HG03457 (cell line): ENCODE measurements around the gene WDR35.

ENCODE experiments used
- ATAC-seq: cut with Tn5 transposase; IDR thresholded peaks from one replicate; pipeline ENCODE4 v1.9.1; 2021; ENCODE audit warnings: moderate number of reproducible peaks; ENCODE audit not compliant: unreplicated experiment

The WDR35 gene

DNA sequence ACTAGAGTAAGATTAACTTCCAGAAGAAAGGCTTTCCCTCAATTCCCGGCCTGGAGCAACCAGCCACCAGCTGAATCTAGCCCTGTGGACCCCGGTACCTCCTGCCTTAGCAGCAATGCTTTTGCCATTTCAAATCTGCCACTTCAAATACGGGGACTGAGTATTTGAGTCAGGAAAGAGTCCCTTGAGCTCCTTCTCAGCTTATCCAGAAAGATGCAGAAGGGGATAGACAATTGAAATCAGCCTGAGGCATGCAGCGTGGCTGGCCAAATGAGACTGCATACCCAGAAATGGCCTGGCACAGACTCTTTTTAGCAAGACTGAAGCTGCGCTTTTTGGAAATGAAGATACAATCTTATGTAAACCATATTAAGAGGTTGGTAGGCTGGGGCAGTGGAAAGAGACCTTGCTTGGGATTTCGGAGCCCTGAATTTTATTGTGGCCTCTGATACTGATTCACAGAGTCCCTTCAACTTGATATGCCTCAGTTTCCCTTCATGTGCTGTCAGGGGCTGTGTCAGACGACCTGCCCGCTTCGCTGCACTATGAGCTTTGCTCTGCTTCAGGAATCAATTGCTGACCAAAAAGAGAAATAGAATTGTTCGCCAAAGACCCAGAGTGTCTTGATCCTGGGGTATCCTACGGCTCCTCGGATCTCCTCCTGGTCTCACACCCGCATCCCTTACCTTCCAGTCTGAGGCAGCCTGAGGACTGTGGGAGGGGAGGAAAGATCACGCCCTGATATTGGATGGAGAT is 21.5 kb upstream of the WDR35 start:
- ATAC-seq, result no peak

DNA sequence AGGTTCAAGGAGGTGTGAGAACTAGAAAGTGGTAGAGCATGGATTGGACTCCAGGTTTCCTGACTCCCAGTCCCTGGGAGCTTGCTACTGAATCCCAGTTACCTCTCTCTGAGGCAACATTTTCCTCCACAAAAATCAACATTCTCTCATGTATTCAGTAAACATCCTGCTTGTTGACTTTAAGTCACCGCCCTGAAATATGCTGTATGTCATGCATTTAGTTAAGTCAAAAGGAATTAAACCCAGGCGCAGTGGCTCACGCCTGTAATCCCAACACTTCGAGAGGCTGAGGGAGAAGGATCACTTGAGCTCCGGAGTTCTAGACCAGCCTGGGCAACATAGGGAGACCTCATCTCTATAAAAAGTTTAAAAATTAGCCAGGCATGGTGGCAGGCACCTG is 18.8 kb upstream of the WDR35 start:
- ATAC-seq, result no peak

DNA sequence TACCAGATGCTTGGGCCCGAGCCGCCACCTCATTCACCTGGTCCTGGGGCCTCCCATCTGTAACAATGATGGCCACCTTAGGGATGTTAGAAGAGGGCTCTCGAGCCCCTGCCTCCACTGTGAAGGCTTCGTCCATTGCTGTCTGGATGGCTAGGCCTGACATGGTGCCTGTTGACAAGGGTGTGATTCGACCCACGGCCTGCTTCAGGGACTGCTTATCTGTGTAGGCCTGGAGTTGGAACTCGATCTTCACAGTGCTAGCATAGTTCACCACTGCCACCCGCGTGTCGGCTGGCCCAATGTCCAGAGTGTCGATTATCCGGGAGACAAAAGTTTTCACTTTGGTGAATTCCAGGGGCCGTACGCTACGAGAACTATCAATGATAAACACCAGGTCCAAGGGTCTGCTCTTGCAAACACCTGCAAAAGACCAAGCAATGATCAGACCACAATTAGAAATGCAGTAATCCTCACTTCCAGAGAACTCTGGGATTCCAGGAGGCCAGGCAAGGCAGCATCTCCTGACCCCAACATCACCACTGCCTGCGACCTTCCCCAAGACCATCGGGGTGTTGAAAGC is 16.1 kb upstream of the WDR35 start:
- ATAC-seq, result no peak

DNA sequence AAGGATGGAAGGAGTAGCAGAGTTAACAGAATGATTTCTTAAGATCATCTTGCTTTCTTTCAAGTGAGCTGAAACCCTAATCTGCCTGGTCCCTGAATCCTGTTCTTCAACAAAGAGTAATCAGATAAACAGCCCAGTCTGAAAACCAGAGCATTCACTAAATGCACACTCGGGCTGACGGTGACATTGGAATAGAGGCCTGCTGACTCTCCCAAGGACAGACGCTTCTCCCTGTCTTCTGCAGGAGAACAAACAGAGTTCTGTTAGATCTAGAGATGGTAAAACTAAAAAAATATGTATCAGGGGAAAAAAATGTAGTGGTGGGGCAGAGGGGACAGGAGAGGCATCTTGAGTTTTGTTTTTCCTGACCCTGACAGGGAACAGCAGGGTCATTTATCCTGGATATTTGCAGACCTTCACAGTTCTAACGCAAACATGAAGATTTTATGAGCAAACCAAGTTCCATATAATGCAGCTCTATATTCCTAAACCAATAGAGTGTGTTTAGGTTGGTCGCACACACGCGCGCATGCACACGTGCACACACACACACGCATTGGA is 15.2 kb upstream of the WDR35 start:
- no peak for ATAC-seq

DNA sequence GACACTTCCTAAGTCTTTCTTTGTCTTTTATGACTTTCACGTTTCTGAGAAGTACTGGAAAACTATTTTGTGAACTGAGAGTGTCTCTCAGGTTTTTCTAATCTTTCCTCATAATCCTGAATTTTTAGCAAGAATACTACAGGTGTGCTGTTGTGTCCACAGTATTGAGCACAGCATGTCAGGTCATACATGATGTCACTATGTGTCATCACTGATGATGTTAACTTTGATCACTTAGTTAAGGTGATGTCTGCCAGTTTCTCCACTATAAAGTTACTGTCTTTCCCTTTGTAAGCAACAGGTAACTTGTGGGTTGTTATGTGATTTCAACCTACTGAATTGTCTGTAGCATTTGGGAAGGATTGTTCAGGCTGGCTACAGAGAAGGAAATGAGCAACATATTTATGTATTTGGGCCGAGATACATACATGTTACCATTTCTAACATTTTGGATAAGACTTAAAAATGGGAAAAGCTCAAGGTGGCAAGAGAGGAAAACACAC is 11.5 kb upstream of the WDR35 start:
- ATAC-seq, result no peak

DNA sequence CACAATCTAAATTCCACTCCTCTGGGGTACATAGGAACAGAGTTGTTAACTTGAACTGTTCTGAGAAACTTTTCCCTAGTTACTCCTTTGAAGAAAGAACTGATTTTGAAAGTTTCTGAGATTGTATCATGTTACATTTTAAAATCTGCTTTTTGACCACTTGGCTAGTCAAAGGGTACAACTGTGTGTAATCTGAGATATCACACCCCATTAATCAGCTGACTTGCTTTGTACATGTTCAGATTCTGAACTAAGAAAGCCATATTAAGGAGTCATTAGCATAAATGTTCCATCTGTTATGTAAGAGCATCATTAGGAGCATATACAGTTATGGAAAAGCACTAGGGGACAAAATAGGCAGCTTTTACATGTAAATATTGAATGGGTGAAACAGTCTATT is 3.8 kb upstream of the WDR35 start:
- no peak for ATAC-seq

DNA sequence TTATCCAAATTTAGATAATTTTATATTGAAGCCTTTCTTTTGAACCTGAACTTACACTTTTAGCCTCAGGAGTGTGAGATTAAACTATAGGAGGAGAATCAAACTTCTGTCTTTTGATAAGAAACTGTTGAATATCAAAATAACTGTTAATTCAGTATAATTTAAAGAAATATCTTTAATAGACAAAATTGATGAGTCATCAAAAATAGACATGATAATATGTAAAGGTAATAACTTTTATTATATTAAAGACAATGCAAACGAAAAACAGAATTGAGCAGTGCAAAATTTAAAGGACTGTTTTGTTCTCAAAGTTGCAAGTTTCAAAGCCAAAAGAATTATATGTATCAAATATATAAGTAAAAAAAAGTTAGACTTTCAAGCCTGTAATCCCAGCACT is 2.0 kb upstream of the WDR35 start:
- ATAC-seq, result no peak

DNA sequence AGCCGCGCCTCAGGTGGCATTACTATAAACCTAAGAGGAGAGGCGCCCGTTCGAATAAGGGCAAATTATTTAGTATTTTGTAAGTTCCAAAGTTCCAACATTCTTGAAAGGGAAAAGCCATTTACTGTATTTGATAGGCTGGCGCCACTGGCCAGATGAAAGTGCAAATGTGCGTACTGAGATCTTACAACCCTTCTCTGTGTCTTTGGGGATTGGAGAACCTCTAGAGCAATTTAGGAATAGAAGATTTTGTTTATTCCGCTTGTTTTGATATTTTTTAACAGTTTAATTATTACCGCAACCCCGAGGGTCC is 467 bp upstream of the WDR35 start:
- no peak for ATAC-seq

DNA sequence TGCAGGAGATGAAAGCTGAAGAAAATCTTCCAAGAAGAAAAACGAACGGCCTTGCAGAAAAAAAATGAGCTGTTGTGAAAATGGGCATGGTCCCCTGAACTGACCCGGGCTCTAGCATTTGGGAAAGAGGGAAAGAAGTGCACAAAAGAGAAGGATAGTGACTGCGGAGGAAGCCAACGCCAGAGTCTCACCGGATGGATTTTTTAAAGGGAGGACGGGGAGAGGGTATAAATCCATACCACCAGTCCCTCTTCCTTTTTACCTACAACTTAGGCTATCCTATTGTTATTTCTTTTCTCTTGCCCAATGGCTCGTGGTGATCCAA is 601 bp downstream of the WDR35 start:
- no peak for ATAC-seq

DNA sequence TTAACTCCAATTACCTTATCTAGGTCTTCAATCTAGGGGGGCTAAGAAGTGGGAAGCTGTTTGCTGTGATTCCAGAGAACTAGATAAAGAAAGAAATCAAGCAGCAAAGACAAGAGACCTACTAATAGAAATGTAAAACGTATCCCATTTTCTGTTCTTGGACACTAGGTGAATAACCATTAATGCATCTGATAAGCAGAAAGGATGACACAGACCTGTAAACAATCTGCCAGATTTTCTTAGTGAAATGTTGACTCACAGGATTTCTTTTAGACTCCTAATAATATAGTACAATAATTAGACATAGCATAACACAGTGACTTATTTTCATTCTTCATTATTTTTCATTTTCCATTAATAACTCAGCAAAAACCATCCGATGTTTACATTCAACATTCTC is 1.3 kb downstream of the WDR35 start:
- ATAC-seq, result no peak

DNA sequence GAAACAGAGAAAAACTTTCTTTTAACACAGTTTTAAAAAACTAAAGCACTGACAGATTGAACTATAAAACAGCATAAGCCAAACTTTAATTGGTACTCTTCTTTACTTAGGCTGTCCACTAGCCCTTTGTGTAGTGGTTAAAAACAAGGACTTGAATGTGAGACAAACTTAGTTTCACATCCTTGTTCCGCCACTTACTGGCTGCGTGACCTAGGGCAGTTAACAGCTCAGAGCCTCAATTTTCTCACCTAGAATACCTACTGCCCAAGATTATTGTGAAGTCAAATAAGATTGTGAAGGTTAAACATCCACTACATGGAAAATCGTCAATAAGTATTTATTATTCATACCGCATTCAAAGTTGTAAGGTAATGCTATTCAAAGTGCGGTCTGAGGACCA is 2.0 kb downstream of the WDR35 start:
- ATAC-seq, result peak; percentile 60

DNA sequence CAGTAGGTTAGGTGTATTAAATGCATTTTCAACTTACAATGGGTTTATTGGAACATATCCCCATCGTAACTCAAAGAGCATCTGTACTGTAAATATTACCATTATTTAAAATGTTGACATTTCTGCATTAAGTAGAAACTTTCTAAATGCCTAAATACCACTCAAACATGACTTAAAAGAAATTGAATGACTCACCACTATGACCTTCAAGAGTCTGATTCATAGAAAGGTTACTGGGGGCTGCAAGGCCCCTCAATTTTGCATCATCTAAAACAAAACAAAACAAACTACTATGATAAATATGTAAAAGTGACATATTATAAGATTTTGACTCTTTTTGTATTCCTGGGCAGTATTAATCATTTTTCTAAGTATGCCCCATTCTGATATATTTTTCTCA is 7.6 kb downstream of the WDR35 start:
- no peak for ATAC-seq

DNA sequence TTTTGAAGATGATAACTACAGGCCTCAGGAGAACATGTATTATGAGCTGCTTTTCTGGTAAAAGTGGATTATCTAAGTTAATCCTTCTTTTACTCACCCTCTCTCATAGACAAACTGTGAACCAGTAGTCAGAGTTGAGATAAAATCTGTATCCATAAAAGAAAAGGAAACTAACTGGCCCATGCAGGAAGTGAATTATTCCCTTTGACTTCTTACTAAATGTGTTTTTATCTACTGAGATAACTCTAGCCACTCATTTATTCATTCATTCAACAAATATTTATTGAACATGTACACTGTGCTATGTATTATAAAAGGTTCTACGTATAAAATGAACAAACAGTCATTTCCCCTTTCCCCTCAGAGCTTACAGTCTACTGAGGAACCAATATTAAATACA is 10.0 kb downstream of the WDR35 start:
- ATAC-seq, result no peak

DNA sequence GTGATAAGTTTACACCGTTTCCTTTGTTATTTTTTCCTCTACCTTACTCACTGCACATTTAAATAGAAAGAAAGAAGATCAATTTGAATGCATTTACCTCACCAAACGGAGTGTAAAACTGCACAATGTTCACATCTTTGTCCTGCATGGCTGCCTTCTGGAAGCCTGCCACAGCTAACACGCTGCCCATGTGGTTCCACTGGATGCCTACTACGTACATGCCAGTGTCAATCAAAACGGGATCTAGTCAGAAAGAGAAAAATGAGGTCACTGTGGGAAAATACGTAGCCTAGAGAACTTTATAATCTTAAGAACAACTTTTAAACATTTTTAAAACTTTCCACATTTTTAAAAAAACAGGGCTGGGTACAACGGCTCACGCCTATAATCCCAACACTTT is 16.4 kb downstream of the WDR35 start:
- no peak for ATAC-seq

DNA sequence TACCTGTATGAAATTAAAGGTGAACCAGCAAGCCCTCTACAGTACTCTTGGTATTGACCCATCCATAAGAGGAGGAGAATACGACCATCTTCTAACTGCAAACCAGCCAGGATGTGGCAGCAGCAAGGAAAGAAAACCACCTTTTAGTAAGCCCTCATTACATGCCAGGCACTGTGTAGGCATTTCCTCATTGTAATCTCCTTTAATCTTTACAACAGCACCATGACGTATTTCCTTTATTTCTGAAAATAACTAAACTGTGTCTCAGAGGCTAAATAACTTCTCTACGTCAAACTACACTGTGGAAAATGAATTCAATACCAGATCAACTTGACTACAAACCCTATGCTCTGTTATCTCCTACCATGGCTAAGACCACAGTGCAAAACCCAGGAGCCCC is 18.2 kb downstream of the WDR35 start:
- no peak for ATAC-seq

DNA sequence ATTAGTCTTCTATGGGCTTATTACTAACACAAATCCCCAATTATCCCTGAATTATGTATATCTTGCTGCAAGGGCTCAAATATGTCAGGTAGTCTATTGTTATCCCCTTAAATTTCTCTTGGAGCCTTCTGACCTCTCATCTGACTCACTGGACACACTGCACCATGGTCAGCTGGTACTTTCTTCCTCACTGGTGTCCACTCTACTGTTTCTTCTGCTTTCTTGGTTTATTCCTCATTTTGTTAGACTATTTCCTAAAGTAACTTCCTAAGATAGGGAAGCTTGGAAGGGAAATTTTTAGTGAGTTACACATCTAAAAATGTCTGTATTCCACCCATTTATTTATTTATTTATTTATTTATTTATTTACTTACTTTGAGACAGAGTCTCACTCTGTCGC is 26.5 kb downstream of the WDR35 start:
- no peak for ATAC-seq

DNA sequence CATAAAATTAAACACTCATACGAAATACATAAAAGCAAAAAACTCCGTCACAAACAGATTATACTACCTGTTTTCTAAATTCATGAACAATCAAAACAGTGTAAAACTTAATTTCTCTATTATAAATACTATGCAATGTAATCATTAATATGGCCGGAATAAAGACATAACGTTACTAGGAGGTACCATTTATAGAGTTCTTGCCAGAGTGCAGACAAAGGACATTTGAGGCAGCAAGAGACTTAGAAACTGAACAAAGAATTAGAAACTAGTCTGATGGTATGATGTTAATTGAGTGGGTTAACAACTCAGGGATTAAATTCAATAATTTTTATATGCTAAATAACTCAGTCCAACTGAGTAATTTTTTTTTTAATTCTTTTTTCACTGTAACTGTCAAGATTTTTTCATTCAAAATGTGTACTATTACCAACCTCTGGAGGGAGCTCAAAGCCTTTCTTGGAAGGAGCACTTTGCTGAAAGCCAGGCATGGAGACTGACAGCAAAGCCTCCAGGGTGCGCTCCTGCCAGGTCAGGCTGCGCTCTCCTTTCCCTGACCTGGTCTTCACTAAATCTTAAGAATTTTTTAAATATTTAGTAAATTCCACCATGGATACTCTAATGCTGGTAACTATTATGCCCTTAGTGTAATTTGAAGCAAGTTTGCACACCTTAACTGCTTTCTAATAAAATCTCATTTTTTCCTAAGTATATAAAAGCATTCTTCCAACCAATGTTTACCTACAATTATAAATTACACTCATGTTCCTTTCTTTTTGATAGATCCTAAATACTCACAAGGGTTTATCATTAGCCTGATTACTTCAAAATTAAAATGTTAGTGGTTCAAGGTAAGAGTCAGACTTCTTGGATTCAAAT is 34.1 kb downstream of the WDR35 start:
- no peak for ATAC-seq

DNA sequence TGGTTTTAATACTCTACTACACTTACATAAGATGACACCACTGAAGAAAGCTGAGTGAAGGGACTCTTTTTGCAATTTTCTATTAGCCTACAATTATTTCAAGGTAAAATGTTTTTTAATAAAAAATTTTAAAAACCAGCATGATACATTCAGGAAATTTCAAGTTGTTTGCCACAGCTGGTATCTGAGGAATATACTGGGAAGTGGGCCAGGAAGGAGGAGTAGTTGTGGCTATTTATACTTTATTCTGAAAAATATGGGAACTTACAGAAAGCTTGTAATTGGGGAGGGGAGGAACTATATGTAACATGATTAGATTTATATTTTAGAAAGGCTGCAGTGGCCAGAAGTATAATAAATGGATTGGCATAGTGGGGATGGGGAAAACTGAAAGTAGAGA is 40.8 kb downstream of the WDR35 start:
- no peak for ATAC-seq

DNA sequence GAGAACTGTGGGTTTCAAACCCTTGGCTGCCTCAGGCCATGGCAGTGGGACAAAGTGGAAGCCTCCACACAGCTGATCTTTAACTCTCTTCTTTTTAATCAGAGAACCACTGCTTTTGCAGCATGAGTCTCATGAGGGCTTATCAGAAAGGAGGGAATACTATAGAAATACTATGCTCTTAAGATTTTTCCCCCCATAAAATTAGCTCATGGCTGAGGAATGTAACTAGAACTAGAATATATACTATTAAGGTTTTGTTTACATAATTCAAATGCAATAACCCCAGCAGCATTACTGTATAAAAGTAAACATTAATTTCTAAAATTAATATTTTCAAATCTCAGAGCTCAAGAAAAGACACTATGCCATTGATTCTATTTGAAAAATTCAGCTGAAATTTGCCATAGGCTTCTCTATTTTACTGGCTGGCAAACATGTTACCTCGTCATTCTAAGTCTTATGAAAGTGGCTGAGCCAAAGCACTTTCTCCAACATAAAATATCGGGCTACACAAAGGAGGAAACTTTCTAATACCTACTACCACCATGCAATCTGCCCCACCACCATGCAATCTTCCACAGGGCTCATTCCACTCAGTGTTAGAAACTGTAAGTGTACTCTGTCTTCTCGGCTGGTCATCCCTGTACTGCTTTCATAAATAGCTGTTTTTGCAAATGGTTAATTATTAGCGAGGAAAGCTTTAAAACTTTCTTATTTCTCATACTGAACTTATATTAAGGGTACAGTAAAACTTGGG is 42.5 kb downstream of the WDR35 start:
- no peak for ATAC-seq

DNA sequence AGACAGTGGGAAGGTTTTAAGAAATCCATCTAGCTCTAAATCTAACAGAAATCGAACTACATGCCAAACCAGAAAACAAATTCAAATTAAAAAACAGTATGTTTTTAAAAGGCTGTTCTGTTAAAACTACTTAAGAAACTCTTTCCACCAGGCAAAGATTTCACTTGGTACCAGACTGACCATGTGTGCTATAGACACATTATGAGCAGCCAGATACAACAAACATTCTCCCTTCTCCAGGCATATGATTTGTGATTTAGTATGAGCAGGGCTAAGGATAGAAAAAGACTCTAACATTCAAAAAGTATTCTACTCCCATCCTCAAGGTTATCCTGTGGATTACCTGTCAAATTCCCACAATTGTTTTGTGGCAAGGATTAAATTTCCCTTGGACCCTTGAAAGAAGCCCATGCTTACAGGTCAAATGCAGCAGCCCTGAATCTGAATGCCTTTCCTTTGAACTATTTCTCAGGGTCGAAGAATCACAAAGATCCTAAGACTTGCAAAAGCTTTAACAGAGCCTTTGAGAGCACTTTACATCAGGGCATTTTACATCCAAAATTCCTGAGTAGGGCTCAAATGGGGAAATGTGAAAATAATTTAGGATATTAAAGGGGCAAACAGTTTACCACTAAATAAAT is 45.6 kb downstream of the WDR35 start:
- no peak for ATAC-seq

DNA sequence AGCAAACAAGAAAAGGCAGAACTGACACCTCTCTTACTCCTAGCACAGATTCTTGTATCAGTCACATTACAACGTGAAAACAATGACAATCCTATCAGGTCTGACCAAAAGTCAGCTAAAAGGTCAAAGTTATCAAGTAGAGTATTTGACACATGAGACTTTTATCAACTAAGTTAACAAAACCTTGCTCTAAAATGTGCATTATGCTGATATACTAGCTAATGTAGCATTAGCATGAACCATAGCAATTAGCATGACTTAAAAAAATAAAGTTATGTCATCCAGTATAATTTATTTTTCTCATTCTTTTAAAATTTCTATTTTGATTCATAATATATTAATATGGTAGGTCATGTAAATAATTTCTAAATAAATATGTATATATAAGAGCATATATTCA is 46.7 kb downstream of the WDR35 start:
- no peak for ATAC-seq
